ENCODE data around the gene CLDN4. TPM values are rescaled to one million over a fixed set of nuclear protein-coding genes. Genes with fewer than 3 reads are reported as not detected.

The CLDN4 gene
- total RNA-seq, 2 donors from 2014 or later = 0.99 TPM; not detected in 1

GRCh38 chr7:73881352-73882046 lies 50.7 kb downstream of the CLDN4 start:
- H3K27ac ChIP-seq = peak overlapping the region; percentile 89 to 92
- no peak for TF ChIP-seq CTCF (IDR thresholded peaks at IDR 0.05)
- H3K27me3 ChIP-seq (replicated peaks; ENCODE audit: insufficient read depth) = no peaks in the 10 kb centered on the region
- H3K9me3 ChIP-seq = no peaks in the 10 kb centered on the region
- peaks cover 41 to 70% of the 10 kb centered on the region in 2 donors for H3K4me1 ChIP-seq (ENCODE audit: control insufficient read depth in 1 of 2, low read depth in 2 of 2)
- peak overlapping the region; percentile 37 for H3K4me3 ChIP-seq
- no peak for DNase-seq (ENCODE audit: low spot score)
- ATAC-seq (ENCODE audit: insufficient number of reproducible peaks, low FRiP score, low read depth) = no peak
- H3K36me3 ChIP-seq = no peaks in the 10 kb centered on the region

GRCh38 chr7:73882047-73882402 lies 51.2 kb downstream of the CLDN4 start:
- peaks cover 46 to 70% of the 10 kb centered on the region in 2 donors for H3K4me1 ChIP-seq (ENCODE audit: control insufficient read depth in 1 of 2, low read depth in 2 of 2)

More at GRCh38 chr7:73882047-73882402, 51.2 kb downstream of the CLDN4 start:
- H3K4me3 ChIP-seq = no peak overlapping the region
- H3K9me3 ChIP-seq = no peaks in the 10 kb centered on the region
- ATAC-seq (ENCODE audit: insufficient number of reproducible peaks, low FRiP score, low read depth) (no peak), DNase-seq (ENCODE audit: low spot score) (no peak)
- no peaks in the 10 kb centered on the region for H3K27me3 ChIP-seq (replicated peaks; ENCODE audit: insufficient read depth)
- peak overlapping the region; percentile 89 to 92 for H3K27ac ChIP-seq
- no peaks in the 10 kb centered on the region for H3K36me3 ChIP-seq
- no peak for TF ChIP-seq CTCF (IDR thresholded peaks at IDR 0.05)

Other genes starting within 250 kb of the CLDN4 start
- gene MLXIPL, start 206.5 kb upstream of the CLDN4 start, total RNA-seq = 10 to 100 TPM in 1 of 2 donors, 1 to 10 TPM in 1; 6.4 to 36.4 TPM
- gene VPS37D, start 163.2 kb upstream of the CLDN4 start, total RNA-seq = 1 to 10 TPM in 1 of 2 donors, under 1 TPM in 1; 0.92 to 1.2 TPM
- 1 to 10 TPM; 3.9 to 7.8 TPM for gene DNAJC30, start 147.5 kb upstream of the CLDN4 start, total RNA-seq
- gene BUD23, start 147.4 kb upstream of the CLDN4 start, total RNA-seq = 10 to 100 TPM; 36.9 to 51.0 TPM
- gene STX1A, start 111.3 kb upstream of the CLDN4 start, total RNA-seq = 10 to 100 TPM; 10.3 to 16.8 TPM
- 10 to 100 TPM in 1 of 2 donors, 1 to 10 TPM in 1; 2.5 to 16.9 TPM for gene ABHD11, start 92.2 kb upstream of the CLDN4 start, total RNA-seq
- gene CLDN3, start 60.7 kb upstream of the CLDN4 start, total RNA-seq = not detected
- gene METTL27, start 11.5 kb downstream of the CLDN4 start, total RNA-seq = 1 to 10 TPM in 1 of 2 donors, not detected in 1; 1.2 TPM
- gene TMEM270, start 30.2 kb downstream of the CLDN4 start, total RNA-seq = not detected
- gene ELN, start 197.2 kb downstream of the CLDN4 start, total RNA-seq = 1,000 to 10,000 TPM; 1,484 to 3,836 TPM